Mucosa of gallbladder (tissue), 1 donor: ENCODE data around the gene DNAJC4. TPM values are rescaled to one million over a fixed set of nuclear protein-coding genes. Genes with fewer than 3 reads are reported as not detected.

Experiments
- DNase-seq: peaks from one replicate; pipeline ENCODE4 v3.0.0-alpha.2; 2020; ENCODE audit warnings: low spot score
- total RNA-seq: library from RNA; stranded (reverse); gene quantifications from one replicate; pipeline ENCODE4 v1.2.1, GENCODE V29; 2021
- donor health status: DM: no; HTN: no; CAD: no.

The DNAJC4 gene
- total RNA-seq, 1 donor from 2014 or later = 62.7 TPM

GRCh38 chr11:64259533-64260067, 29.3 kb downstream of the DNAJC4 start:
- no peak for DNase-seq

GRCh38 chr11:64260147-64260708, 29.9 kb downstream of the DNAJC4 start:
- no peak for DNase-seq

GRCh38 chr11:64261556-64262080, 31.3 kb downstream of the DNAJC4 start:
- DNase-seq = no peak

- no peak for DNase-seq
These were observed 32.1 kb downstream of the DNAJC4 start for GRCh38 chr11:64262271-64263002.

- no peak for DNase-seq
These were observed 32.9 kb downstream of the DNAJC4 start for GRCh38 chr11:64263021-64263946.

GRCh38 chr11:64263947-64264317, 33.6 kb downstream of the DNAJC4 start:
- DNase-seq = no peak

GRCh38 chr11:64264371-64264852, 34.1 kb downstream of the DNAJC4 start:
- no peak for DNase-seq

- DNase-seq = no peak
These were observed 35.1 kb downstream of the DNAJC4 start for GRCh38 chr11:64265176-64266160.

GRCh38 chr11:64266339-64266738, 36.0 kb downstream of the DNAJC4 start:
- no peak for DNase-seq

- DNase-seq = no peak
These were observed 37.0 kb downstream of the DNAJC4 start for GRCh38 chr11:64267207-64267945.

- peak; percentile 73 for DNase-seq
These were observed 37.9 kb downstream of the DNAJC4 start for GRCh38 chr11:64268025-64268892.

- peak; percentile 47 for DNase-seq
These were observed 38.7 kb downstream of the DNAJC4 start for GRCh38 chr11:64268893-64269539.

- peak; percentile 98 for DNase-seq
These were observed 39.3 kb downstream of the DNAJC4 start for GRCh38 chr11:64269540-64270220.

- no peak for DNase-seq
These were observed 44.9 kb downstream of the DNAJC4 start for GRCh38 chr11:64275031-64275800.

GRCh38 chr11:64275841-64276240, 45.5 kb downstream of the DNAJC4 start:
- no peak for DNase-seq

- DNase-seq = no peak
These were observed 46.5 kb downstream of the DNAJC4 start for GRCh38 chr11:64276653-64277431.
